Vagina (tissue), 2 donors: ENCODE results near the gene NES. TPM values are rescaled to one million over a fixed set of nuclear protein-coding genes. Genes with fewer than 3 reads are reported as not detected.

Experiments
- DNase-seq, 2 donors: peaks; one replicate each; pipeline ENCODE4 v3.0.0-alpha.2; 2017; ENCODE audit errors: extremely low spot score in 2 of 2
- H3K27ac ChIP-seq: fragments of 200-600 bp; sonication (generic); one replicate; pipeline ENCODE4 v1.5.1; 2019
- H3K27me3 ChIP-seq: fragments of 200-600 bp; sonication (generic); one replicate; pipeline ENCODE4 v1.5.1; 2019
- H3K36me3 ChIP-seq, 2 donors: fragments of 200-600 bp; sonication (generic); one replicate each; pipeline ENCODE4 v1.5.1; 2017 to 2019
- H3K4me1 ChIP-seq: fragments of 200-600 bp; sonication (generic); one replicate; pipeline ENCODE4 v1.5.1; 2019
- H3K4me3 ChIP-seq, 2 donors: fragments of 200-600 bp; sonication (generic); 1 replicate in 1 of 2; 2 replicates in 1 of 2; pipeline ENCODE4 v1.5.1; 2016 to 2019
- H3K9me3 ChIP-seq: fragments of 200-600 bp; sonication (generic); one replicate; pipeline ENCODE4 v1.5.1; 2019
- POLR2A ChIP-seq, 2 donors: fragments of 450-650 bp; IDR thresholded peaks; one replicate each; pipeline ENCODE4 v1.6.1; 2017; ENCODE audit warnings: antibody characterized with exemption in 2 of 2, mild to moderate bottlenecking in 2 of 2, moderate library complexity in 2 of 2
- POLR2AphosphoS5 ChIP-seq, 2 donors: sonication (generic); formaldehyde crosslinking; IDR thresholded peaks; one replicate each; pipeline ENCODE4 v1.9.0; 2017; ENCODE audit warnings: antibody characterized with exemption in 2 of 2, mild to moderate bottlenecking in 2 of 2, low read depth in 1 of 2; ENCODE audit not compliant: insufficient read depth in 1 of 2
- intact Hi-C: fragments of 100-400 bp; cut with DNase I; formaldehyde crosslinking; loops from one replicate; pipeline ENCODE4 v1.15.1; 2023
- total RNA-seq: library from RNA; depleted of rRNA; stranded (reverse); fragments of >200 nt; gene quantifications from one replicate; pipeline ENCODE4 v1.2.3, GENCODE V29; 2016
- TF ChIP-seq, protein P1 (sequence below), 3 experiments: fragments of 450-650 bp in 2 of 3; fragments of 200-600 bp in 1 of 3; sonication (generic) in 1 of 3; IDR thresholded peaks; one replicate each; pipeline ENCODE4 v1.5.1; 2017 to 2019; ENCODE audit warnings: antibody characterized with exemption in 3 of 3, mild to moderate bottlenecking in 2 of 3, moderate library complexity in 2 of 3

NES gene
- total RNA-seq, 1 donor from 2014 or later, result 16.0 TPM

DNA sequence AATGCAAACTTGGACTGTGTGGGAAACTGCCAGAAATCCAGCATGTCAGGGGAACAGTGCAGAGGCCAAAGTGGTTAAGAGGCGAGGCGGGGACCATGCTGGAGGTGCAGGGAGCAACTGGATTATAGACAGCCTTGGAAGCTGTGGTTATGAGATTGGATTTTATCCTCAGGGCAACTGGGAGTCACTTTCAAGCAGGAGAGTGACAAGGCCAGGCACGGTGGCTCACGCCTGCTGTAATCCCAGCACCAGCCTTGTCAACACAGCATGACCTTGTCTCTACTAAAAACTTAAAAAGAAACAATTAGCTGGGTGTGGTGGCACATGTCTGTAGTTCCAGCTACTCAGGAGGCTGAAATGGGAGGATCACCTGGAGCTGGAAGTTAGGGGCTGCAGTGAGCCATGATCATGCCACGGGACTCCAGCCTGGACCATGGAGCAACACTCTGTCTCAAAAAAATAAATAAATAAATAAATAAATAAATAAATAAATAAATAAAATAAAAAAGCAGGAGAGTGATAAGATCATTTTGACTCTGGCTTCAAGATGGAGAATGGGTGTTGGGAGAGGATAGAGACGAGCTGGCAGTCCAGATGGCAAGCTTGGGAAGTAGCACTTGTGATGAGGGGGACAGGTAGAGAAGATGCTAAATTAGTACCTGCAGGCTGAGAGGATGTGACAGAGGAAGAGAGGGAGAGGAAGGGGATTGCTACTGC, 54.5 kb downstream of the NES start:
- Histone ChIP-seq H3K4me3 (no peak overlapping the region), H3K27me3 (peaks cover 17% of the 10 kb centered on the region), H3K27ac (no peak overlapping the region), H3K36me3 (no peaks in the 10 kb centered on the region), H3K9me3 (no peaks in the 10 kb centered on the region), H3K4me1 (peaks cover 19% of the 10 kb centered on the region)
- no peak for DNase-seq
- TF ChIP-seq, protein P1, sequence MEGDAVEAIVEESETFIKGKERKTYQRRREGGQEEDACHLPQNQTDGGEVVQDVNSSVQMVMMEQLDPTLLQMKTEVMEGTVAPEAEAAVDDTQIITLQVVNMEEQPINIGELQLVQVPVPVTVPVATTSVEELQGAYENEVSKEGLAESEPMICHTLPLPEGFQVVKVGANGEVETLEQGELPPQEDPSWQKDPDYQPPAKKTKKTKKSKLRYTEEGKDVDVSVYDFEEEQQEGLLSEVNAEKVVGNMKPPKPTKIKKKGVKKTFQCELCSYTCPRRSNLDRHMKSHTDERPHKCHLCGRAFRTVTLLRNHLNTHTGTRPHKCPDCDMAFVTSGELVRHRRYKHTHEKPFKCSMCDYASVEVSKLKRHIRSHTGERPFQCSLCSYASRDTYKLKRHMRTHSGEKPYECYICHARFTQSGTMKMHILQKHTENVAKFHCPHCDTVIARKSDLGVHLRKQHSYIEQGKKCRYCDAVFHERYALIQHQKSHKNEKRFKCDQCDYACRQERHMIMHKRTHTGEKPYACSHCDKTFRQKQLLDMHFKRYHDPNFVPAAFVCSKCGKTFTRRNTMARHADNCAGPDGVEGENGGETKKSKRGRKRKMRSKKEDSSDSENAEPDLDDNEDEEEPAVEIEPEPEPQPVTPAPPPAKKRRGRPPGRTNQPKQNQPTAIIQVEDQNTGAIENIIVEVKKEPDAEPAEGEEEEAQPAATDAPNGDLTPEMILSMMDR (IDR thresholded peaks at IDR 0.05), result no peak
- TF ChIP-seq POLR2A (IDR thresholded peaks at IDR 0.05) (no peak), POLR2AphosphoS5 (IDR thresholded peaks at IDR 0.05; ENCODE audit: insufficient read depth in 1 of 2, low read depth in 1 of 2) (no peak)
- intact Hi-C loops, result loop anchor here (5.0 kb wide), 1 partner anchor 45 kb away; no protein-coding TSS in a partner anchor

- no peaks in the 10 kb centered on the region for H3K36me3 ChIP-seq
- peaks cover 8% of the 10 kb centered on the region for H3K4me1 ChIP-seq
- DNase-seq, result no peak
- intact Hi-C loops, result no loop called here
- no peak overlapping the region for H3K27ac ChIP-seq
- no peak overlapping the region for H3K4me3 ChIP-seq
- H3K27me3 ChIP-seq, result peaks cover 7% of the 10 kb centered on the region
- TF ChIP-seq POLR2AphosphoS5 (IDR thresholded peaks at IDR 0.05; ENCODE audit: insufficient read depth in 1 of 2, low read depth in 1 of 2) (no peak), POLR2A (IDR thresholded peaks at IDR 0.05) (no peak)
- TF ChIP-seq, protein P1 (IDR thresholded peaks at IDR 0.05), result no peak
- H3K9me3 ChIP-seq, result no peaks in the 10 kb centered on the region
Observed at GRCh38 chr1:156619582-156619955, 57.6 kb downstream of the NES start.

- H3K27me3 ChIP-seq, result peaks cover 2% of the 10 kb centered on the region
- intact Hi-C loops, result no loop called here
- no peak within 1 kb of the TSS for H3K4me3 ChIP-seq
- H3K36me3 ChIP-seq, result no peaks in the 10 kb centered on the region
- H3K4me1 ChIP-seq, result peaks cover 2% of the 10 kb centered on the region
- no peak for DNase-seq
- H3K9me3 ChIP-seq, result no peaks in the 10 kb centered on the region
- TF ChIP-seq POLR2AphosphoS5 (IDR thresholded peaks at IDR 0.05; ENCODE audit: insufficient read depth in 1 of 2, low read depth in 1 of 2) (no peak), POLR2A (IDR thresholded peaks at IDR 0.05) (no peak)
- TF ChIP-seq, protein P1 (IDR thresholded peaks at IDR 0.05), result no peak
- no peak within 1 kb of the TSS for H3K27ac ChIP-seq
Observed at GRCh38 chr1:156618853-156619581, 58.2 kb downstream of the NES start, which contains the start of gene HAPLN2. Gene HAPLN2, plus strand, starts transcription at chr1:156619415. Its CDS starts 4,076 bp downstream, at chr1:156623491.

Other genes starting within 250 kb of the NES start
- 33.9 TPM for gene MEF2D, start 176.6 kb downstream of the NES start, total RNA-seq
- 2.9 TPM for gene IQGAP3, start 104.8 kb downstream of the NES start, total RNA-seq
- gene TTC24, start 97.7 kb downstream of the NES start, total RNA-seq, result not detected
- 46.7 TPM for gene NAXE, start 85.6 kb downstream of the NES start, total RNA-seq
- 25.8 TPM for gene GPATCH4, start 75.9 kb downstream of the NES start, total RNA-seq
- gene HAPLN2, start 58.0 kb downstream of the NES start, total RNA-seq, result not detected
- 2.0 TPM for gene BCAN, start 35.3 kb downstream of the NES start, total RNA-seq
- 97.7 TPM for gene CRABP2, start 28.2 kb upstream of the NES start, total RNA-seq
- 17.7 TPM for gene METTL25B, start 51.1 kb upstream of the NES start, total RNA-seq
- 12.8 TPM for gene ISG20L2, start 51.4 kb upstream of the NES start, total RNA-seq
- gene MRPL24, start 63.7 kb upstream of the NES start, total RNA-seq, result 40.0 TPM
- gene HDGF, start 74.3 kb upstream of the NES start, total RNA-seq, result 154 TPM
- gene PRCC, start 90.1 kb upstream of the NES start, total RNA-seq, result 30.4 TPM
- gene SH2D2A, start 139.4 kb upstream of the NES start, total RNA-seq, result 4.9 TPM
- not detected for gene INSRR, start 181.7 kb upstream of the NES start, total RNA-seq
- 2.9 TPM for gene NTRK1, start 183.5 kb upstream of the NES start, total RNA-seq
- 11.5 TPM for gene PEAR1, start 216.3 kb upstream of the NES start, total RNA-seq
- gene LRRC71, start 243.2 kb upstream of the NES start, total RNA-seq, result not detected